Left ventricle myocardium inferior (tissue), 1 donor: ENCODE measurements around the gene HECTD4. TPM values are rescaled to one million over a fixed set of nuclear protein-coding genes. Genes with fewer than 3 reads are reported as not detected.
A peak's percentile ranks its signal among the peaks of the same experiment; 100 is the strongest.

Source experiments
- DNase-seq: peaks from one replicate; pipeline ENCODE4 v3.0.0-alpha.2; 2020
- H3K27ac ChIP-seq: fragments of 200-600 bp; replicated peaks from 2 replicates; pipeline ENCODE4 v1.8.0; 2021
- H3K27me3 ChIP-seq: fragments of 200-600 bp; 2 replicates; pipeline ENCODE4 v1.8.0; 2021; ENCODE audit warnings: low read depth
- H3K36me3 ChIP-seq: fragments of 200-600 bp; 2 replicates; pipeline ENCODE4 v1.8.0; 2021
- H3K4me1 ChIP-seq: fragments of 200-600 bp; 2 replicates; pipeline ENCODE4 v1.8.0; 2021
- H3K4me3 ChIP-seq: fragments of 200-600 bp; 2 replicates; pipeline ENCODE4 v1.8.0; 2021; ENCODE audit warnings: mild to moderate bottlenecking, moderate library complexity
- H3K9me3 ChIP-seq: fragments of 200-600 bp; replicated peaks from 2 replicates; pipeline ENCODE4 v1.8.0; 2021
- CTCF ChIP-seq: fragments of 200-600 bp; IDR thresholded peaks from 2 replicates; pipeline ENCODE4 v1.8.0; 2021; ENCODE audit warnings: antibody characterized with exemption, mild to moderate bottlenecking, borderline replicate concordance
- intact Hi-C: fragments of 100-400 bp; cut with micrococcal nuclease; formaldehyde crosslinking; loops from one replicate; pipeline ENCODE4 v1.11.0; 2022
- total RNA-seq: library from RNA; stranded (reverse); fragmentation: NEBNext Ultra II Directional; extraction: Animal tissue kit (Norgen Biotek cat#: 25700); gene quantifications from one replicate; pipeline ENCODE4 v1.2.1, GENCODE V29; 2021
- donor health status: DM: no; HTN: yes; CAD: no; lungs with severe emphysema.

Gene HECTD4
- total RNA-seq, 1 donor from 2014 or later = 23.4 TPM

- Histone ChIP-seq H3K36me3 (peaks cover 75% of the 10 kb centered on the region), H3K27me3 (no peaks in the 10 kb centered on the region), H3K4me3 (no peak overlapping the region), H3K4me1 (peaks cover 11% of the 10 kb centered on the region), H3K9me3 (no peaks in the 10 kb centered on the region), H3K27ac (no peak overlapping the region)
- no peak for TF ChIP-seq CTCF
- intact Hi-C loops = no loop called here
- DNase-seq = no peak
These were observed 211.1 kb downstream of the HECTD4 start for GRCh38 chr12:112170971-112171596.

DNA sequence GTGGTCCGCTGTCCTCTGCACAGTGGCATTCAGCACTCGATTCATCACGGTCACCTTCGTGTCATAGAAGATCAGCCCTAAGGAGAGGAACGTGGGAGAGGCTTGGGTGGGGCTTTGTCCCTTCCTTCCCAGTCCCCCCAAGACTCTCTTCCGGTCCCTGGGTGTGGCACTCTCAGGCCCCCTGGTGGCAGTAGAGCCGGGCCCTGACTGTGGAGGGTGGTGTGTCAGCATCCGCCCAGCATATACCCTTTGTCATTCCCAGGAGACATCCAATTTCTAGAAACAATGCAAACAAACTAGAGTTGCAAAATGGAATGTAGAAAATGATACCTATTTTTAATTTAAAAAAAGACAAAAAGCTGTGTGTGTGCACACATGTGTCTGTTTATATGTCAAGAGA is 211.9 kb downstream of the HECTD4 start:
- Histone ChIP-seq H3K27me3 (no peaks in the 10 kb centered on the region), H3K4me1 (peaks cover 11% of the 10 kb centered on the region), H3K9me3 (no peaks in the 10 kb centered on the region), H3K27ac (no peak overlapping the region), H3K36me3 (peaks cover 68% of the 10 kb centered on the region), H3K4me3 (no peak overlapping the region)
- intact Hi-C loops = no loop called here
- DNase-seq = no peak
- peak; percentile 54 for TF ChIP-seq CTCF

- no peak for TF ChIP-seq CTCF
- Histone ChIP-seq H3K27me3 (no peaks in the 10 kb centered on the region), H3K9me3 (no peaks in the 10 kb centered on the region), H3K27ac (no peak overlapping the region), H3K4me3 (no peak overlapping the region), H3K36me3 (peaks cover 64% of the 10 kb centered on the region), H3K4me1 (peaks cover 11% of the 10 kb centered on the region)
- intact Hi-C loops = no loop called here
- no peak for DNase-seq
These were observed 212.3 kb downstream of the HECTD4 start for GRCh38 chr12:112169966-112170365.

GRCh38 chr12:112169161-112169872 is 212.9 kb downstream of the HECTD4 start:
- intact Hi-C loops = no loop called here
- H3K4me3 ChIP-seq = no peak overlapping the region
- H3K4me1 ChIP-seq = peaks cover 11% of the 10 kb centered on the region
- no peak for DNase-seq
- H3K9me3 ChIP-seq = no peaks in the 10 kb centered on the region
- H3K27me3 ChIP-seq = no peaks in the 10 kb centered on the region
- no peak overlapping the region for H3K27ac ChIP-seq
- TF ChIP-seq CTCF = no peak
- H3K36me3 ChIP-seq = peaks cover 58% of the 10 kb centered on the region

DNA sequence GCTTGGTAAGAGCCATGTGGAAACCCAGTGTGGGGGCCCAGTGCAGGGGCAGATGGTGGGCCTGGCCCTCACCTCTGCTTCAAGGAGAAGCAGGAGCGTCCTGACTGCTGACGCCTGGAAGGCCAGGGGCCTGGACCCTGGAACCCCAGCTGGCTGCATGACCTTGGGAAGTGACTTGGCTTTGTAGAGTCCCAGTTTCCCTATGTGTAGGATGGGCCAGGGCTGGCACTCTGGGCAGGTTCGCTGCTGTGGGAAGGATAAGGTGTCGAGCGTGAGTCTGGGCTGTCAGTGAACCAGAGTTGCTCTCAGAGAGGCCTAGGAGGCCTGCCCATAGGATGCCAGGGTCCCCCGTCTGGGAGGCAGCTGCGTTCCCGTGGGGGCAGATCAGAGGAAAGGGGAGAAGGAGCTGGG is 213.7 kb downstream of the HECTD4 start:
- Histone ChIP-seq H3K36me3 (peaks cover 58% of the 10 kb centered on the region), H3K9me3 (no peaks in the 10 kb centered on the region), H3K4me3 (no peak overlapping the region), H3K4me1 (peaks cover 11% of the 10 kb centered on the region), H3K27ac (no peak overlapping the region), H3K27me3 (no peaks in the 10 kb centered on the region)
- TF ChIP-seq CTCF = no peak
- DNase-seq = no peak
- intact Hi-C loops = no loop called here
